Measurements from ENCODE around the gene KCNG2.

Gene KCNG2

DNA sequence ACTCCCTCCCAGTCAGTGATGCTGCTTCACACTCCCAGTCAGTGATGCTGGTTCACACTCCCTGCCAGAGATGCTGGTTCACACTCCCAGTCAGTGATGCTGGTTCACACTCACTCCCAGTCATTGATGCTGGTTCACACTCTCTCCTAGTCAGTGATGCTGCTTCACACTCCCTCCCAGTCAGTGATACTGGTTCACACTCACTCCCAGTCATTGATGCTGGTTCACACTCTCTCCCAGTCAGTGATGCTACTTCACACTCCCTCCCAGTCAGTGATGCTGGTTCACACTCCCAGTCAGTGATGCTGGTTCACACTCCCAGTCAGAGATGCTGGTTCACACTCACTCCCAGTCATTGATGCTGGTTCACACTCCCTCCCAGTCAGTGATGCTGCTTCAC lies 34.3 kb upstream of the KCNG2 start:
- TF ChIP-seq, protein P1, sequence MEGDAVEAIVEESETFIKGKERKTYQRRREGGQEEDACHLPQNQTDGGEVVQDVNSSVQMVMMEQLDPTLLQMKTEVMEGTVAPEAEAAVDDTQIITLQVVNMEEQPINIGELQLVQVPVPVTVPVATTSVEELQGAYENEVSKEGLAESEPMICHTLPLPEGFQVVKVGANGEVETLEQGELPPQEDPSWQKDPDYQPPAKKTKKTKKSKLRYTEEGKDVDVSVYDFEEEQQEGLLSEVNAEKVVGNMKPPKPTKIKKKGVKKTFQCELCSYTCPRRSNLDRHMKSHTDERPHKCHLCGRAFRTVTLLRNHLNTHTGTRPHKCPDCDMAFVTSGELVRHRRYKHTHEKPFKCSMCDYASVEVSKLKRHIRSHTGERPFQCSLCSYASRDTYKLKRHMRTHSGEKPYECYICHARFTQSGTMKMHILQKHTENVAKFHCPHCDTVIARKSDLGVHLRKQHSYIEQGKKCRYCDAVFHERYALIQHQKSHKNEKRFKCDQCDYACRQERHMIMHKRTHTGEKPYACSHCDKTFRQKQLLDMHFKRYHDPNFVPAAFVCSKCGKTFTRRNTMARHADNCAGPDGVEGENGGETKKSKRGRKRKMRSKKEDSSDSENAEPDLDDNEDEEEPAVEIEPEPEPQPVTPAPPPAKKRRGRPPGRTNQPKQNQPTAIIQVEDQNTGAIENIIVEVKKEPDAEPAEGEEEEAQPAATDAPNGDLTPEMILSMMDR (conservative IDR thresholded peaks at IDR 0.05): no peak
- no peak overlapping the region for H3K27ac ChIP-seq

DNA sequence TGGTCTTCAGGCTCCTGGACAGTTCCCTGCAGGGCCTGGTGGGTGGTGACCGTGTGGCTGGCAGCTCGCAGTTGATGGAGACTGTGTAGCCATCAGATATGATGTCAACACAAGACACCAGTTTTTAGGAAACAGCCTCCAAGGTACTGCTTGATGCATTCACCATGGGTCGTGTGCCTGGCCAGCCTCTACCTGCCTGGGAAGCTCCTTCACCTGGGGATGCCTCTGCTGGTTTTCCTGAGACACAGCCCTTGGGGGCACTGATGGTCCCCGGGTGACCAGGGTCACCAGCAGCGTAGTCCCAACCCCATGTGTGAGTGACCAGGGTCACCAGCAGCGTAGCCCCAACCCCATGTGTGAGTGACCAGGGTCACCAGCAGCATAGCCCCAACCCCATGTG lies 33.6 kb upstream of the KCNG2 start:
- TF ChIP-seq, protein P1 (conservative IDR thresholded peaks at IDR 0.05): no peak
- no peak overlapping the region for H3K27ac ChIP-seq

DNA sequence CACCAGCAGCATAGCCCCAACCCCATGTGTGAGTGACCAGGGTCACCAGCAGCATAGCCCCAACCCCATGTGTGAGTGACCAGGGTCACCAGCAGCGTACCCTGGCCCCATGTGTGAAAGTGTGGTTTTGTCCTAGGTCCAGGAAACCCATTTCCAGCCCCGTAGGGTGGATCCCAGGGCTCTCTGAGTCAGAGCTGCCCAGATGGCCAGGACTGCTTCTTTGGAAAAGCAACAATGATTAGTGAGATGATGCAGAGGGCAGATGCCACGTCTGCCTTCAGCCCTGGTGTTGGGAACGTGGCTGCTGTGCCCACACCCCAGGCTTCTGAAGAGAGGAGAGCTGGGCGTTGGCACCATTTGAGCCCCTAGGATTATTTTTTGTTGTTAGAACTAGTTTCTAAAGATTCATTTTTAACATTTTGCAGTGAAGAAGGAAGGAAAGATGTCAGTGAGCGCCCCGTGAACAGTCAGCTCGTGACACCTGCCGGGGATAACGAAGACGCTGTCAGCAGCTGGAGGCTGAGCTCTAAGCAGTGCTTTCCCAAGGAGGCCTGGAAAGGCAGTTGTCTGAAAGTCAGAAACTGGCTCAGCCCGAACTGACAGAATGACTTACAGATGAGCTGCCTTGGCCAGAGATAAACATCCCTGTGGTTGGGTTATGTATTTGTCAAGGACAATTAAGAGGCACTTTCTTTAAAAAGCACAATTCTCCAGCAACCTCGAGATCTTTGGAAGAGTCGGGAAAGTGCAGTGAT lies 32.1 kb upstream of the KCNG2 start:
- TF ChIP-seq, protein P1 (conservative IDR thresholded peaks at IDR 0.05): no peak
- no peak overlapping the region for H3K27ac ChIP-seq

DNA sequence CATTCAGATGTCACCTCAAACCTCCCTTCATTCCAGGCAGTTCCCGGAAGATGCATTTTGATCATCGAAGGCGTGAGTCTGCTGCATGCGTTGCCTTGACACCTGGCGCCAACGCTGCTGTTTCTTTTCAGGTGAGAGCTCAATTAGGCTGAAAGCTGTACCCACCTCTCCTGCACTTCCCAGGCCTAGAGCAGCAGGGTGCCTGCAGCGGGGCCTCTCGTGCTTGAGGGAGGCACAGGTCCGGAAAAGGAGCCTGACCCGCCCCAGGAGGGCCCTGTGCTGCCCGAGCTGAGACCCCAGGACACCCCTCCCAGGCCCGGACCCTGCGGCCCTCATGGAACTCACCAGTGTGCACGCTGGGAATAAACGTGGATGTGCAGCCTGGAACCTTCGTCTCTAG lies 31.4 kb upstream of the KCNG2 start:
- H3K27ac ChIP-seq: no peak overlapping the region
- TF ChIP-seq, protein P1 (conservative IDR thresholded peaks at IDR 0.05): no peak

DNA sequence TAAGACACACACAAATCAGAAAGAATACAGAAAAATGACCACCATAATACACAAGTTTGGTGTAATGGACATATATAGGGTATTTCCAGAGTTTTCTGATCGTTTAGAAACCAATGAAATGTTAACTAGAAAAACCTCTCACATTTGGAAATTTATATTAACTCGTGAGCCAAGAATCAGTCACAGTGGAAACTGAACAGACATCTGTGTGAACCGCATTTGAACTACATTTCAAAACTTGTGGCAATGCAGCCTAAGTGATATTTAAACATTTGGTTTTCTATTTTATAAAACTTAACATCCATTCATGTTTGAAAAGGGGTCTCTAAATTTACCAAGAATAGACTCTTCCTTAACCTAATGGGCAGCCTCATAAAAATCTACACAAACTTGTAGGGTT lies 29.0 kb upstream of the KCNG2 start:
- TF ChIP-seq, protein P1 (conservative IDR thresholded peaks at IDR 0.05): no peak
- H3K27ac ChIP-seq: no peak overlapping the region

DNA sequence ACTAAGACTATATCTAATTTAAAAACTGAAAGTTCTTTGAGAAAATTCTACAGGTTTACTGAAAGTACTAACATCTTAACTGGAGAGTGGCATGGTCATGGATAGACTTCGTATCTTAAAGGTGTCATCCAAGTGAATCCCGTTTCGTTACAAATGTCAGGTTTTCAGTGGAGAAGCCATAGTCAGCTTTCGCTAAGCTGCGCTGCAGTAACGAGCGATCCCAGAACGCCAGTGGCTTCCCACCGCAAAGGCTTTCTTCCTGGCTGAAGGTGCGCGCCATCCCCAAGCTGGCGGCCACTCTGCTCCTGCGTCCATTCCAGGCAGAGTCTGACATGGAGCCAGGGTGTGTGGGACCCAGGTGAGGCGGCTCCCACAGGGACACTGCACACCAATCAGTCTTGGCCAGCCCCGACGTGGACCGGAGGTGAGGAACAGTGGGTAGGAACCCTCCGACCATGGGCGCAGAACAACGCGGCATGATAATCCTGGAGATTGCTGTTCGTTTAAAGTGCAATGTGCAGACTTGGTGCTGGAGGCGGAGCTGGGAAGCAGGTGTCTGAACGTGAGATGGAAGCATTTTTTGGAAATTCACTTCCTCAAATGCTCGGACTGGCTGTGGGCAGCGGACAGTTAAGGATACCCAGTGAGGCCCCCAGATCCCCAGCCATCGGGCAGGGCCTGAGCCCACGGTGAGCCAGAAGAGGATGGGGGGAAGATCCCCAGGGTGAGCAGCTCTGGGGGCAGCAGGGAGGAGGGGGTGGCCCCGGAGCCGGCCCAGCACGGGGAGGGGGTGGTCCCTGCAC lies 27.8 kb upstream of the KCNG2 start:
- TF ChIP-seq, protein P1 (conservative IDR thresholded peaks at IDR 0.05): no peak
- no peak overlapping the region for H3K27ac ChIP-seq

DNA sequence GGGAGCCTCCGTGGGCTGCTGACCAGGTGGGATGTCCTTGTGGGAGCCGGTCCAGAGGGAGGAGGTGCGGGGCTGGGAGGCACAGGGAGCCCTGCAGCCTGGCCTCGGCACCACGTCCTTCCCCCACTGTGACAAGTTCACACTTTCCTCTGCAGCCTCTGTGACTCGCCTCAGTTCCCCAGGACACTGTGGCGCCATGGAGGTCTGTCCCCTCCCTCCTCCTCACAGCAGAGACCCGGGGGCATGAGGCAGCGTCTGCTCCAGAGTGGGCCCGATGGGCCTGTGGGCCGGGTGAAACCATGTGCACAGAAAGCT lies 27.3 kb upstream of the KCNG2 start:
- H3K27ac ChIP-seq: no peak overlapping the region
- TF ChIP-seq, protein P1 (conservative IDR thresholded peaks at IDR 0.05): no peak

All from VCaP (cell line).